Panc1 (cell line): ENCODE measurements around the gene TMEM19.

Experiments
- CTCF ChIP-seq: fragments of 450-650 bp; IDR thresholded peaks from 2 replicates; pipeline ENCODE4 v1.5.1; 2017; ENCODE audit warnings: mild to moderate bottlenecking
- POLR2AphosphoS5 ChIP-seq: IDR thresholded peaks from 2 replicates; pipeline ENCODE4 v1.6.1; 2012; ENCODE audit warnings: mild to moderate bottlenecking, low read depth, low read length, moderate library complexity
- REST ChIP-seq, 2 experiments: IDR thresholded peaks; 2 replicates each; pipeline ENCODE4 v1.6.1; 2011 to 2012; ENCODE audit warnings: low read depth in 2 of 2, control low read depth in 1 of 2, low read length in 1 of 2, mild to moderate bottlenecking in 1 of 2, moderate library complexity in 1 of 2; ENCODE audit not compliant: insufficient read depth in 1 of 2
- SIN3A ChIP-seq: IDR thresholded peaks from 2 replicates; pipeline ENCODE4 v1.6.1; 2012; ENCODE audit warnings: low read depth, mild to moderate bottlenecking, low read length, moderate library complexity, borderline replicate concordance; ENCODE audit not compliant: insufficient read depth
- TCF7L2 ChIP-seq: IDR thresholded peaks from 2 replicates; pipeline ENCODE4 v1.6.1; 2011; ENCODE audit warnings: mild to moderate bottlenecking, low read depth, low read length, inconsistent platforms

DNA sequence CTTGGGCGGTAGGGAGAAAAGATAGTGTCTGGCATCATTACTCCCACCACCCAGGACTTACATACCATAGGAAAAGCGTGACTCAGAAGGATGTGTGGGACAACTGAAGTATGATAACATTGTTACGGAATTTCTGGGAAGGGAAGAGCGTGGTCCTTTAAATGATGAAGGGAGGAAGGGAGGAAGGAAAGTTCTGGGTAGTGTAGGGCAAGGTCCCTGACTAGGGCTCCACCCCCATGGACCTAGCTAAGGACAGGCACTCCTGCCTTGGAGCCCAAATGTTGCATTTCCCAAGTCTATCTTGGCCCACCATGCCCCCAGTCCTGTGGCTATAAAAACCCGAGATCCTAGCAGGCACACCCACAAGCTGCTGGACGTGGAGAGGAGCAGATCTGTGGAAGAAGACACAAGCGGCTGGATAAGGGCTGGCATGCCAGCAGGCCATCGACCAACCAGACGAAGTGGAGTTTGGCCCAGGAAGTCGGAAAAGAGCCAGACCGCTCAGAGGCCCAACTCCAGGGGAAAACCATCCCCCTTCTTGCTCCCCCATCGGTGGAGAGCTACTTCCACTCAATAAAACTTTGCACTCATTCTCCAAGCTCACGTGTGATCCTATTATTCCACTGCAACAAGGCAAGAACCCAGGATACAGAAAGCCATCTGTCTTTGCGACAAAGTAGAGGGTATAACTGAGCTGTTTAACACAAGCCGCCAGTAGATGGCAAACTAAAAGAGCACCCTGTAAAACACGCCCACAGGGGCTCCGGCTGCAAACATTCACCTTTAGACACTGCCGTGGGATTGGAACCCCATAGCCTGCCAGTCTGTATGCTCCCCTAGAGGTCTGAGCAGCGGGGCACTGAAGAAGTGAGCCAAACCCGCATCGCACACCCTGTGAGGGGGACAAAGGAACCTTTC, 45.8 kb downstream of the TMEM19 start:
- no peak for TF ChIP-seq CTCF
- TF ChIP-seq POLR2AphosphoS5: no peak
- no peak for TF ChIP-seq SIN3A
- TF ChIP-seq REST (IDR thresholded peaks at IDR 0.05; ENCODE audit: insufficient read depth in 1 of 2, low read depth in 2 of 2, low read length in 1 of 2): no peak
- no peak for TF ChIP-seq TCF7L2
